Stimulated activated naive CD8-positive, alpha-beta T cell treated with anti-CD3 and anti-CD28 coated beads, Interleukin-15, amount 100 ng/mL, for 72 hours (primary cell): ENCODE results near the gene WDR83.
"Not testable (repeated sequence)": the region's sequence is repeated elsewhere in the genome, so short reads cannot be mapped to it uniquely, and the experiment has no call there.

Experiments used
- ATAC-seq: fragments of 150-1000 bp; cut with Tn5 transposase; 2 replicates; pipeline ENCODE4 v1.10.0; 2021; ENCODE audit warnings: mild to moderate bottlenecking, moderate library complexity
- DNase-seq, 2 donors: peaks; one replicate each; pipeline ENCODE4 v3.0.0; 2021 to 2022
- H3K27ac Mint-ChIP-seq, 2 donors: one replicate each; pipeline ENCODE4 v1.8.0; 2022; ENCODE audit warnings: mild to moderate bottlenecking in 2 of 2, mixed read lengths in 2 of 2, moderate library complexity in 2 of 2
- H3K27me3 Mint-ChIP-seq: one replicate; pipeline ENCODE4 v1.8.0; 2022; ENCODE audit warnings: mixed read lengths
- H3K4me1 Mint-ChIP-seq: one replicate; pipeline ENCODE4 v1.8.0; 2022; ENCODE audit warnings: mild to moderate bottlenecking, mixed read lengths
- H3K4me3 Mint-ChIP-seq, 2 donors: one replicate each; pipeline ENCODE4 v1.8.0; 2022; ENCODE audit warnings: mild to moderate bottlenecking in 2 of 2, mixed read lengths in 2 of 2, moderate library complexity in 1 of 2
- H3K9me3 Mint-ChIP-seq, 2 donors: one replicate each; pipeline ENCODE4 v1.8.0; 2022; ENCODE audit warnings: mixed read lengths in 2 of 2

WDR83 gene, protein sequence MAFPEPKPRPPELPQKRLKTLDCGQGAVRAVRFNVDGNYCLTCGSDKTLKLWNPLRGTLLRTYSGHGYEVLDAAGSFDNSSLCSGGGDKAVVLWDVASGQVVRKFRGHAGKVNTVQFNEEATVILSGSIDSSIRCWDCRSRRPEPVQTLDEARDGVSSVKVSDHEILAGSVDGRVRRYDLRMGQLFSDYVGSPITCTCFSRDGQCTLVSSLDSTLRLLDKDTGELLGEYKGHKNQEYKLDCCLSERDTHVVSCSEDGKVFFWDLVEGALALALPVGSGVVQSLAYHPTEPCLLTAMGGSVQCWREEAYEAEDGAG

DNA sequence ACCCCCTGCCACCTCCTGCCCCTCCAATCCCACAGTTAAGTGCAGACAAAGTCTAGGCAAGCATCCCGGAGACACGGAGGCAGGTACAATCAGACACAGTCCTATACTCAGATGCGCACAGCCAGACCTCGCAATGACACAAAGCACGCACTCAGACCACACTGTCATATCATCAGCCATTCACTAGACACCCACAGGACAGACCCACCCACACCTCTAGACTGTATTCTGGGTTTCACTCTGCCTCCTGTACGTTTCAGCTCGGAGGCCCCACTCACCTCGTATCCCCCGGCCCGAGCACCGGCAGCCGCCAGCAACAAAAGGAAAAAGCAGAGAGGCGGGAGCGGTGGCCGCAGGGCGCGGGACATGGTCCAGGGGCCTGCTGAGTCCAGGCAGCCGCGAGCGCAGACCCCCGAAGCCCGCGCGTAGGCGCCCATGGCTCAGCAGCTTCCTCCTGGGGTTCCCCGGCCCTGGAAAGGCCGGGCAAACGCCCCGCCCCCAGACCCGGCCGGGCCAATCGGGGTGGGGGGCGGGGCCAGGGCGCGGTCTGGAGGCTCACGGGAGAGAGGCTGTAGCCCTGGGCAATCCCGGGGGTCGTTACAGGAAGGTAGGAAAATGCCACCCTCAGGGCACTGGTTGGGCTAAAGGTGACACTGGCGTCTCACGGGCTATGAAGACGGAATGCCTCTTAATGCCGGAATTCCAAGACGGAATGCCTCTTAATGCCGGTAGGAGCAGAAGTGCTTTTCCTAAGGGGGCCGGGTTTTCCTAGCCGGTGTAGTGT lies at the start of gene WDR83, which contains the start of gene MAN2B1:
Gene WDR83 (plus strand): TSS at position 543 of the 784 bp plus-strand sequence. CDS start 2,984 bp downstream, outside the sequence.
Gene MAN2B1 (minus strand): TSS at position 478 of the 784 bp plus-strand sequence. CDS start 41 bp downstream, at position 437.
- ATAC-seq: peak; percentile 86
- H3K9me3 Mint-ChIP-seq: no peaks in the 10 kb centered on the region
- DNase-seq: peak; percentile 81
- H3K27me3 Mint-ChIP-seq: no peaks in the 10 kb centered on the region
- H3K4me3 Mint-ChIP-seq: peak within 1 kb of the TSS; percentile 91 to 96
- peak within 1 kb of the TSS; percentile 96 for H3K27ac Mint-ChIP-seq
- H3K4me1 Mint-ChIP-seq: peaks cover 74% of the 10 kb centered on the region

DNA sequence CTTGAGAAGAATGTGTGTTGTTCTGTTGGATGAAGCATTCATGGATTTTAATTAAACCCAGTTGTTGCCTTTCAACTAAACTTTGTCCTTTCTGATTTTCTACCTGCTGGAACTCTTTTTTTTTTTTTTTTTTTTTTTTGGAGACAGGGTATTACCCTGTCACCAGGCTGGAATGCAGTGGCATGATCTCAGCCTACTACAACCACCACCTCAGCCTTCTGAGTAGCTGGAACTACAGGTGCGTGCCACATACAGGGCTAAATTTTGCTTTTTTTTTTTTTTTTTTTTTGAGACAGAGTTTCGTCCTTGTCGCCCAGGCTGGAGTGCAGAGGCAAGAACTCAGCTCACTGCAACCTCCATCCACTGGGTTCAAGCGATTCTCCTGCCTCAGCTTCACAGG lies 49.0 kb upstream of the WDR83 start:
- peak overlapping the region in 1 of 2 donors; percentile 48 for H3K27ac Mint-ChIP-seq
- peaks cover 43% of the 10 kb centered on the region for H3K4me1 Mint-ChIP-seq
- no peaks in the 10 kb centered on the region for H3K9me3 Mint-ChIP-seq
- ATAC-seq: no peak
- no peak overlapping the region for H3K4me3 Mint-ChIP-seq
- H3K27me3 Mint-ChIP-seq: no peaks in the 10 kb centered on the region
- DNase-seq: no peak

DNA sequence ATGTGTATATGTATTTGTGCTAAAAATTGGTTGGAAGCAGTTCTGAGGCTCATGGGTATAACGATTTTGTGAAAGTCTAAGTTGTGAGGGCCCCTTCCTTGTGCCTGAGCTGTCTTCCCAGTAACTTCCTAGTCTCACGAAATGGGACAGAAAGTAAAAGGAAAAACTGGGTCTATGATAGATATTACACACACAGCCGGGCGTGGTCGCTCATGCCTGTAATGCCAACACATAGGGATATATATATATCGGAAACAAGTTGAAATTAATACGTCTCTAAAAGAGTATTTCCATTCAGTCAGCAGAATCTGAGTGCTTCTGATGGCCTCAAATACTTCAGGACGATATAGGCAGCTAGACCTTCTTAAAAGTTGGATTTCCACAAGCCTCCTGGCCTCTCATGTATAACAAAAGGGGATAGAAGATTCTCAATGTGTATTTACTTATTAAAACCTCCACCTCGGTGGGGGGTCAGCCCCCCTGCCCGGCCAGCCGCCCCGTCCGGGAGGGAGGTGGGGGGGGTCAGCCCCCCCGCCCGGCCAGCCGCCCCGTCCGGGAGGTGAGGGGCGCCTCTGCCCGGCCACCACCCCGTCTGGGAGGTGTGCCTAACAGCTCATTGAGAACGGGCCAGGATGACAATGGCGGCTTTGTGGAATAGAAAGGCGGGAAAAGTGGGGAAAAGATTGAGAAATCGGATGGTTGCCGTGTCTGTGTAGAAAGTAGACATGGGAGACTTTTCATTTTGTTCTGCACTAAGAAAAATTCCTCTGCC lies 45.2 kb upstream of the WDR83 start:
- not testable (repeated sequence) for H3K27ac Mint-ChIP-seq, ATAC-seq, H3K4me3 Mint-ChIP-seq, DNase-seq, H3K27me3 Mint-ChIP-seq, H3K9me3 Mint-ChIP-seq
- H3K4me1 Mint-ChIP-seq: peaks cover 15% of the 10 kb centered on the region

GRCh38 chr19:12623361-12624031 lies 43.1 kb upstream of the WDR83 start:
- Mint-ChIP-seq H3K27me3 (no peaks in the 10 kb centered on the region), H3K4me3 (no peak overlapping the region), H3K4me1 (peaks cover 7% of the 10 kb centered on the region), H3K9me3 (peaks cover 8% of the 10 kb centered on the region in 2 donors), H3K27ac (no peak overlapping the region)
- no peak for ATAC-seq
- no peak for DNase-seq

DNA sequence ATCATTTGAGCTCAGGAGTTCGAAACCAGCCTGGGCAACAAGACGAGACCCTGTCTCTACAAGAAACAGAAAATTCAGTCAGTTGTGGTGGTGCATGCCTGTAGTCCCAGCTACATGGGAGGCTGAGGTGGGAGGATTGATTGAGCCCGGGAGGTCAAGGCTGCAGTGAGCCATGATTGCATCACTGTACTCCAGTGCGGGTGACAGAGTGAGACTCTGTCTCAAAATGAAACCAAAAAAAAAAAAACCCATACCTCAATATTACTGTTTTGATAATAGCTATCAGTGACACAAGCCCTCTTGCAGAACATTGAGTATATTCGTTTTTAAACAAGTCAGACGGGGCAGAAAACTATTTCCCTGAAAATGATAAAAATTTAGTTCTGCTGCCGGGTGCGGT lies 39.6 kb upstream of the WDR83 start:
- peaks cover 14 to 17% of the 10 kb centered on the region in 2 donors for H3K9me3 Mint-ChIP-seq
- H3K4me3 Mint-ChIP-seq: no peak overlapping the region
- peaks cover 5% of the 10 kb centered on the region for H3K4me1 Mint-ChIP-seq
- H3K27me3 Mint-ChIP-seq: no peaks in the 10 kb centered on the region
- DNase-seq (no peak), ATAC-seq (peak; percentile 37)
- peak overlapping the region in 1 of 2 donors; percentile 82 for H3K27ac Mint-ChIP-seq

DNA sequence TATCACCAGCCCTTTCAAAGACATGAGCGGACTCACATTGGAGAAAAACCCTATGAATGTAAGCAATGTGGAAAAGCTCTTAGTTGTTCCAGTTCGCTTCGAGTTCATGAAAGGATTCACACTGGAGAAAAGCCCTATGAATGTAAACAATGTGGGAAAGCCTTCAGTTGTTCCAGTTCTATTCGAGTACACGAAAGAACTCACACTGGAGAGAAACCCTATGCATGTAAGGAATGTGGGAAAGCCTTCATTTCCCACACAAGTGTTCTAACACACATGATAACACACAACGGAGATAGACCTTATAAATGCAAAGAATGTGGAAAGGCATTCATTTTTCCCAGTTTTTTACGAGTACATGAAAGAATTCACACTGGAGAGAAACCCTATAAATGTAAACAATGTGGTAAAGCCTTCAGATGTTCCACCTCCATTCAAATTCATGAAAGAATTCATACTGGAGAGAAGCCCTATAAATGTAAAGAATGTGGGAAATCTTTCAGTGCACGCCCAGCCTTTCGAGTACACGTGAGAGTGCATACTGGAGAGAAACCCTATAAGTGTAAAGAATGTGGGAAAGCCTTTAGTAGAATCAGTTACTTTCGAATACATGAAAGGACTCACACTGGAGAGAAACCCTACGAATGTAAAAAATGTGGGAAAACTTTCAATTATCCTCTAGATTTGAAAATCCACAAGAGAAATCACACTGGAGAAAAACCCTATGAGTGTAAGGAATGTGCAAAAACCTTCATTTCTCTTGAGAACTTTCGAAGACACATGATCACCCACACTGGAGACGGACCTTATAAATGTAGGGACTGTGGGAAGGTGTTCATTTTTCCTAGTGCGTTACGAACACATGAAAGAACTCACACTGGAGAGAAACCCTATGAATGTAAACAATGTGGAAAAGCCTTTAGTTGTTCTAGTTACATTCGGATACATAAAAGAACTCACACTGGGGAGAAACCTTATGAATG lies 38.3 kb upstream of the WDR83 start:
- no peak overlapping the region for H3K27ac Mint-ChIP-seq
- ATAC-seq: no peak
- peaks cover 14 to 17% of the 10 kb centered on the region in 2 donors for H3K9me3 Mint-ChIP-seq
- no peak overlapping the region for H3K4me3 Mint-ChIP-seq
- DNase-seq: no peak
- H3K27me3 Mint-ChIP-seq: no peaks in the 10 kb centered on the region
- H3K4me1 Mint-ChIP-seq: peaks cover 5% of the 10 kb centered on the region

DNA sequence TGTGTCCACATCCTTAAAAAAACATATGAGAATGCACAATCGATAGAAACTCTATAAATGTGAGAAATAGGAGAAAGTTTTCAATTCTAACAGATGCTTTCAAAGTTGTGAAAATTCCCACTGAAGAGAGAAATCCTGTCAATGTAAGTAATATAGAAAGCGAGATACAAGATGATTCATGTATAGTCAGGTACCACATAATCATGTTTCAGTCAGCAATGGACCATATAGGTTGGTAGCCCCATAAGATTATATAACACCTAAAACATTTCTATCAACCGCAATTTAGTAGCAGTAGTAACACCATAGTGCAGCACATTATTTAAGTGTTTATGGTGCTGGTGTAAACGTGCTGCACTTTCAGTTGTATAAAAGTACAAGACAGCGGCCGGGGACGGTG lies 37.4 kb upstream of the WDR83 start:
- no peak overlapping the region for H3K27ac Mint-ChIP-seq
- H3K27me3 Mint-ChIP-seq: no peaks in the 10 kb centered on the region
- peaks cover 14 to 17% of the 10 kb centered on the region in 2 donors for H3K9me3 Mint-ChIP-seq
- ATAC-seq (no peak), DNase-seq (no peak)
- no peak overlapping the region for H3K4me3 Mint-ChIP-seq
- peaks cover 5% of the 10 kb centered on the region for H3K4me1 Mint-ChIP-seq

- Mint-ChIP-seq H3K27ac (peak overlapping the region in 1 of 2 donors; percentile 25), H3K4me3 (no peak overlapping the region), H3K4me1 (peaks cover 43% of the 10 kb centered on the region), H3K9me3 (no peaks in the 10 kb centered on the region), H3K27me3 (no peaks in the 10 kb centered on the region)
- no peak for DNase-seq
- ATAC-seq: no peak
These were observed 30.0 kb upstream of the WDR83 start for GRCh38 chr19:12636631-12637030.

DNA sequence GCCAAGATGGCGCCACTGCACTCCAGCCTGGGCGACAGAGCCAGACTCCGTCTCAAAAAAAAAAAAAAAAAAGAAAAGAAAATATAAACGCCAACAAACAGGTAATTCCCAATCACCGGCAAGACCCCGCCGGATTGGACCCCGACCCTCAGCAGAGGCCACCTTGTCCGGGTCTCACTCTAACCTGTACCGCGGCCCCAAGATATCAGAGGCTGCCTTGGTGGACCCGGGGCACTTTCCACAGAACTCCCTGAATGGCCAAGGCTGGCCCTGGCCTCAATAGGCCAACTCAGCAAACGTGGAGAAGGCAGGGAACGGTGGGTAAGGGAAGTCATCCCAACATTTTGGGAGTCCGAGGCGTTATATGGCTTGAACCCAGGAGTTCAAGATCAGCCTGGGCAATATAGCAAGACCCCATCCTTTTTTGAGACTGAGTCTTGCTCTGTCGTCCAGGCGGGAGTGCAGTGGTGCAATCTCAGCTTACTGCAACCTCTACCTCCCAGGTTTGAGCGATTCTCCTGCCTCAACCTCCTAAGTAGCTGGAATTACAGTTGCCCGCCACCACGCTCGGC lies 27.9 kb upstream of the WDR83 start:
- DNase-seq (no peak), ATAC-seq (no peak)
- Mint-ChIP-seq H3K27ac (no peak overlapping the region), H3K9me3 (no peaks in the 10 kb centered on the region), H3K27me3 (no peaks in the 10 kb centered on the region), H3K4me3 (no peak overlapping the region), H3K4me1 (peaks cover 43% of the 10 kb centered on the region)

GRCh38 chr19:12639901-12640613 lies 26.6 kb upstream of the WDR83 start:
- peak; percentile 97 for ATAC-seq
- Mint-ChIP-seq H3K4me1 (peaks cover 41% of the 10 kb centered on the region), H3K27ac (peak overlapping the region; percentile 15 to 90), H3K27me3 (no peaks in the 10 kb centered on the region), H3K9me3 (no peaks in the 10 kb centered on the region), H3K4me3 (peak overlapping the region; percentile 80 to 87)
- peak; percentile 82 to 91 for DNase-seq

- no peaks in the 10 kb centered on the region for H3K9me3 Mint-ChIP-seq
- peaks cover 29% of the 10 kb centered on the region for H3K4me1 Mint-ChIP-seq
- H3K4me3 Mint-ChIP-seq: peak overlapping the region in 1 of 2 donors; percentile 0
- DNase-seq (no peak), ATAC-seq (no peak)
- no peak overlapping the region for H3K27ac Mint-ChIP-seq
- H3K27me3 Mint-ChIP-seq: no peaks in the 10 kb centered on the region
These were observed 25.2 kb upstream of the WDR83 start for GRCh38 chr19:12641456-12641855.

DNA sequence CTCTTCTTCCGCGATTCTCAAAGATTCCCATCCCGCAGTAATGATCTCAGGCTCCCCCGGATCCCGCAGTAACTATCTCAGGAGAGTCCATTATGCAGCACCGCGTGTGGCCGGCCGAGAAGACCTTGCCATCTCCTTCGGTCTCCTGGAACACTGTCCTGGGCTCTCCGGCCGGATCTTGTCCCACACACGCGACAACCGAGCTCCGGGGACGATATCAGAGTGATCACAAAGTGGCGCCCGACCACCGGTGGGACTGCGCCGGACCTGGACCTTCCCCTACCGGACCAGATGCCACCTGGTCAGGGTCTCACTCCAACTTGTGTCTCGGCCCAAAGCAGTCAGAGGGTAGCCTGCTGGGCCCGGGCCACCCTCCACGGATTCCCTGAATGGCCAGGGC lies 24.1 kb upstream of the WDR83 start:
- ATAC-seq: no peak
- Mint-ChIP-seq H3K27me3 (no peaks in the 10 kb centered on the region), H3K27ac (no peak overlapping the region), H3K4me1 (peaks cover 27% of the 10 kb centered on the region), H3K9me3 (no peaks in the 10 kb centered on the region), H3K4me3 (no peak overlapping the region)
- no peak for DNase-seq

GRCh38 chr19:12643716-12644115 lies 22.9 kb upstream of the WDR83 start:
- ATAC-seq, DNase-seq, H3K9me3 Mint-ChIP-seq, H3K4me3 Mint-ChIP-seq, H3K27me3 Mint-ChIP-seq: not testable (repeated sequence)
- Mint-ChIP-seq H3K27ac (peak overlapping the region in 1 of 2 donors; percentile 65), H3K4me1 (peaks cover 36% of the 10 kb centered on the region)
